Esophagus squamous epithelium (tissue), 5 donors: ENCODE data around the gene FADS3. TPM values are rescaled to one million over a fixed set of nuclear protein-coding genes. Genes with fewer than 3 reads are reported as not detected.

ENCODE experiments used
- DNase-seq: peaks from one replicate; lab custom pipeline; 2025; lab: John Stamatoyannopoulos, UW
- H3K27ac ChIP-seq, 4 donors: fragments of 200-600 bp; sonication (generic); one replicate each; pipeline ENCODE4 v1.5.1; 2016 to 2019; ENCODE audit warnings: mild to moderate bottlenecking in 1 of 4
- H3K27me3 ChIP-seq, 4 donors: fragments of 200-600 bp; sonication (generic); 1 replicate in 3 of 4; 2 replicates in 1 of 4; pipeline versions ENCODE4 v1.5.1 to v1.6.0; 2017 to 2021; ENCODE audit warnings: antibody characterized with exemption in 1 of 4
- H3K36me3 ChIP-seq, 3 donors: fragments of 200-600 bp; sonication (generic); one replicate each; pipeline ENCODE4 v1.5.1; 2016 to 2019
- H3K4me1 ChIP-seq, 3 donors: fragments of 200-600 bp; sonication (generic); one replicate each; pipeline ENCODE4 v1.5.1; 2017 to 2019
- H3K4me3 ChIP-seq, 4 donors: fragments of 200-600 bp; sonication (generic); 1 replicate in 3 of 4; 2 replicates in 1 of 4; pipeline ENCODE4 v1.5.1; 2016 to 2019; ENCODE audit warnings: mild to moderate bottlenecking in 2 of 4, moderate library complexity in 1 of 4
- H3K9me3 ChIP-seq, 3 donors: fragments of 200-600 bp; sonication (generic); one replicate each; pipeline ENCODE4 v1.5.1; 2016 to 2019
- POLR2A ChIP-seq, 4 donors: fragments of 450-650 bp; IDR thresholded peaks; one replicate each; pipeline ENCODE4 v1.6.1; 2017; ENCODE audit warnings: antibody characterized with exemption in 4 of 4, mild to moderate bottlenecking in 4 of 4, moderate library complexity in 3 of 4
- WGBS, 2 donors: methylation state at CpG; one replicate each; pipeline ENCODE4 v1.1.5; 2018; 5-methylcytosine and 5-hydroxymethylcytosine counted together
- intact Hi-C: fragments of 100-400 bp; cut with DNase I; formaldehyde crosslinking; loops from one replicate; pipeline ENCODE4 v1.15.0; 2022
- total RNA-seq, 4 donors: library from RNA; depleted of rRNA; stranded (reverse); fragments of >200 nt; gene quantifications; one replicate each; pipeline ENCODE4 v1.1.0, GENCODE V29; 2016
- TF ChIP-seq, protein P1 (sequence below), 6 experiments: fragments of 450-650 bp in 4 of 6; fragments of 200-600 bp in 2 of 6; sonication (generic) in 2 of 6; IDR thresholded peaks; one replicate each; pipeline ENCODE4 v1.5.1; 2016 to 2019; ENCODE audit warnings: antibody characterized with exemption in 6 of 6, mild to moderate bottlenecking in 4 of 6, moderate library complexity in 4 of 6
- donor health status: DM: yes; HTN: yes; CAD: no.

Gene FADS3
- total RNA-seq, 4 donors from 2014 or later: 6.1 to 16.0 (median 7.1) TPM

DNA sequence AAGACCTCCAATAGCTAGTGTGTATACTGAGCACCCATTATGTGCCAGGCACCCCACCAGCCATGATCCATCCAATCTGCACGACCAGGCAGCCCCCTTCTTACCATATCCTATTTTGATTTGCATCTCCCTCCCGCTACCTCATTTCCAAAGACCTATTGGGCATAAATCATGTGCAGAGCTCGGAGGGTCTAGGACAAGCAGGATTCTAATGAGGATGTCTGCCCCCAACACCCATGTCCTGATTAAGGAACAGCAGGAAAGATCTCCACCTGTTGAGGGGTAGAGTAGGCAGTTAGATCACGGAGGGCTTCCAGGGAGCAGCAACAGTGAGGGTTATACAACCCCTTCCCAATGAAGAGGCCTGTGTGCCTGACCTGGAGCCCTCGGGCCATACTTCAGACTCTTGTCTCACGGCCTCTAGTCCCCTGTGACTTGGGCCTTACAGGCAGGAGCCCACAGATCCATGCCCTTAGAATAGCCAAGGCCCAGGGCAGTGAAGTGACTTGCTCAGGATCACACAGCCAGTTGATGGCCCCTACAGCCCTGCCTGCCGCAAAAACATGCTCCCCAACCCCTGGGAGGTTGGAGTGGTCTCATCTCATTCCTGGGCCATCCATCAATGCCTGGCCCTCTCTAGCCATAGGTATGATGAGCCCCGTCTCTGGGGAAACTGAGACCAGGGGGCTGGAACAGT lies 22.5 kb upstream of the FADS3 start:
- H3K4me3 ChIP-seq: no peak overlapping the region
- 74 to 81% methylated on average over 5 of the region's 8 CpGs for WGBS, 2 donors

DNA sequence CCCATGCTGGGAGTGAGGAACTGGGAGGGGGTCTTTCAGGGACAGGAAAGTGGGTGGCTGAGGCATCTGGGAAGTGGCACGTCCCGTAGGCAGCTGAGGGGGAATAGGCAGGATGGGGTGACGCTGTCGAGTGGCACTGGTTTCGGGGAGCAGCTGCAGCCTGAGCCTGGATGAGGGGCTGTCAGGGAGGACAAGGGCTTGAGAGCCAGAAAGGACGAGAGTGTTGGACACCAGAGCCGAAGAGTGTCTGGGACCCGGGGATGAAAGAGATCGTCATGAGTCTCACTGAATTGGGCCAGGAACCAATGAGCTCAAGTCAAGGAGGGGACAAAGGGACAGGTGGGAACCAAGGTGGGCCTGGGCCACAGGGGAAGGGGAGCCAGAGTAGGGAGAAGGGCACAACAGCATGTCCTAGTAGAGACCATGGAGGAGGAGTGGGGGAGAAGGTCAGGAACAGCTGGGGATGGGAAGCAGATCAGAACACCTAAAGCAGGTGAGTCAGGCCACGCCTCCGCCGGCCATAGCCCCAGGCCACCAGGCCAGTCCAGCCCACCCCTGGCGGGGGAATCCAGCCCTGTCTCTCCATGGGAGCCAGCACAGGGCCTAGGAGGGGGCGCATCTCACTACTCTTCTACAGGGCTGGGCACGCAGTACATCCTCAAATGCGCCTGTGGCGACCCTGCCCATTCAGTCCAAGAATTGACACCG lies 21.8 kb upstream of the FADS3 start:
- intact Hi-C loops: no loop called here
- no peak for DNase-seq
- 60 to 76% methylated on average over 12 to 18 of the region's 18 CpGs for WGBS, 2 donors
- Histone ChIP-seq H3K4me1 (peaks cover 11 to 93% (median 21%) of the 10 kb centered on the region in 3 donors), H3K9me3 (no peaks in the 10 kb centered on the region), H3K36me3 (no peaks in the 10 kb centered on the region), H3K4me3 (no peak overlapping the region), H3K27ac (peak overlapping the region in 2 of 4 donors; percentile 0 to 49), H3K27me3 (peaks cover 0 to 30% (median 0%) of the 10 kb centered on the region in 4 donors)
- TF ChIP-seq, protein P1, sequence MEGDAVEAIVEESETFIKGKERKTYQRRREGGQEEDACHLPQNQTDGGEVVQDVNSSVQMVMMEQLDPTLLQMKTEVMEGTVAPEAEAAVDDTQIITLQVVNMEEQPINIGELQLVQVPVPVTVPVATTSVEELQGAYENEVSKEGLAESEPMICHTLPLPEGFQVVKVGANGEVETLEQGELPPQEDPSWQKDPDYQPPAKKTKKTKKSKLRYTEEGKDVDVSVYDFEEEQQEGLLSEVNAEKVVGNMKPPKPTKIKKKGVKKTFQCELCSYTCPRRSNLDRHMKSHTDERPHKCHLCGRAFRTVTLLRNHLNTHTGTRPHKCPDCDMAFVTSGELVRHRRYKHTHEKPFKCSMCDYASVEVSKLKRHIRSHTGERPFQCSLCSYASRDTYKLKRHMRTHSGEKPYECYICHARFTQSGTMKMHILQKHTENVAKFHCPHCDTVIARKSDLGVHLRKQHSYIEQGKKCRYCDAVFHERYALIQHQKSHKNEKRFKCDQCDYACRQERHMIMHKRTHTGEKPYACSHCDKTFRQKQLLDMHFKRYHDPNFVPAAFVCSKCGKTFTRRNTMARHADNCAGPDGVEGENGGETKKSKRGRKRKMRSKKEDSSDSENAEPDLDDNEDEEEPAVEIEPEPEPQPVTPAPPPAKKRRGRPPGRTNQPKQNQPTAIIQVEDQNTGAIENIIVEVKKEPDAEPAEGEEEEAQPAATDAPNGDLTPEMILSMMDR (IDR thresholded peaks at IDR 0.05): no peak
- TF ChIP-seq POLR2A (IDR thresholded peaks at IDR 0.05): no peak

More for the DNA sequence above, 22.5 kb upstream of the FADS3 start:
- intact Hi-C loops: no loop called here
- DNase-seq: no peak
- no peak overlapping the region for H3K27ac ChIP-seq
- H3K4me1 ChIP-seq: peaks cover 18 to 94% (median 25%) of the 10 kb centered on the region in 3 donors
- H3K36me3 ChIP-seq: no peaks in the 10 kb centered on the region
- no peaks in the 10 kb centered on the region for H3K9me3 ChIP-seq
- H3K27me3 ChIP-seq: peaks cover 0 to 37% (median 0%) of the 10 kb centered on the region in 4 donors
- TF ChIP-seq POLR2A (IDR thresholded peaks at IDR 0.05): no peak
- TF ChIP-seq, protein P1 (IDR thresholded peaks at IDR 0.05): no peak

DNA sequence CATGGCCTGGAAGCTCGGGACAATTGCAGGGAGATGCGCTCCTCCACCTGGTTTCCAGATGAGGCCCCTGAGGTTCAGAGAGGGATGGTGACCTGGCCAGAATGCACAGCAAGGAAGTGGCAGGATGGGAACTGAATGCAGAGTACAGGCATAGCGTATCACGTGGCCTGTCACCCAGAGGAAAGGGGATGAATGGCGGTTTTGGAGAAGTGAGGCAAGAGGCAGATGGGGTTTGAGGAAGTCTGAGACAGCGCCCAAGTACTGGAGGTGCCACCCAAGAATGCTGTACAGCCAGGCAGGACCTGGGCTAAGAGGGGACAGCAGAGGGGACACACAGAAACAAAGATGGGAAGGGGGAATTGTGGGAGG lies 21.2 kb upstream of the FADS3 start:
- Histone ChIP-seq H3K36me3 (peaks cover 0 to 5% (median 0%) of the 10 kb centered on the region in 3 donors), H3K9me3 (no peaks in the 10 kb centered on the region), H3K27ac (peak overlapping the region in 2 of 4 donors; percentile 0 to 49), H3K4me3 (no peak overlapping the region), H3K4me1 (peaks cover 6 to 87% (median 15%) of the 10 kb centered on the region in 3 donors), H3K27me3 (peaks cover 0 to 24% (median 0%) of the 10 kb centered on the region in 4 donors)
- TF ChIP-seq POLR2A (IDR thresholded peaks at IDR 0.05): no peak
- TF ChIP-seq, protein P1 (IDR thresholded peaks at IDR 0.05): no peak
- DNase-seq: no peak
- WGBS, 2 donors: 58 to 76% methylated on average over 4 to 6 of the region's 6 CpGs
- intact Hi-C loops: no loop called here

- H3K36me3 ChIP-seq: peaks cover 0 to 11% (median 3%) of the 10 kb centered on the region in 3 donors
- no peak for DNase-seq
- no peak for TF ChIP-seq POLR2A (IDR thresholded peaks at IDR 0.05)
- TF ChIP-seq, protein P1 (IDR thresholded peaks at IDR 0.05): no peak
- 67% methylated on average over 8 of the region's 17 CpGs; no CpG with 5 or more reads in 1 of the 2 donors for WGBS, 2 donors
- no peaks in the 10 kb centered on the region for H3K9me3 ChIP-seq
- intact Hi-C loops: no loop called here
- peaks cover 6 to 81% (median 11%) of the 10 kb centered on the region in 3 donors for H3K4me1 ChIP-seq
- peak overlapping the region in 3 of 4 donors; percentile 11 to 31 (median 25) for H3K27ac ChIP-seq
- peaks cover 0 to 18% (median 0%) of the 10 kb centered on the region in 4 donors for H3K27me3 ChIP-seq
- no peak overlapping the region for H3K4me3 ChIP-seq
Observed at GRCh38 chr11:61911701-61912529, 20.6 kb upstream of the FADS3 start.
